ENCODE measurements around the gene RIPOR2.

GRCh38 chr6:24959319-24959718 lies 23.6 kb upstream of the RIPOR2 start:
- TF ChIP-seq POLR2A (IDR thresholded peaks at IDR 0.05) = no peak
- TF ChIP-seq, protein P1, sequence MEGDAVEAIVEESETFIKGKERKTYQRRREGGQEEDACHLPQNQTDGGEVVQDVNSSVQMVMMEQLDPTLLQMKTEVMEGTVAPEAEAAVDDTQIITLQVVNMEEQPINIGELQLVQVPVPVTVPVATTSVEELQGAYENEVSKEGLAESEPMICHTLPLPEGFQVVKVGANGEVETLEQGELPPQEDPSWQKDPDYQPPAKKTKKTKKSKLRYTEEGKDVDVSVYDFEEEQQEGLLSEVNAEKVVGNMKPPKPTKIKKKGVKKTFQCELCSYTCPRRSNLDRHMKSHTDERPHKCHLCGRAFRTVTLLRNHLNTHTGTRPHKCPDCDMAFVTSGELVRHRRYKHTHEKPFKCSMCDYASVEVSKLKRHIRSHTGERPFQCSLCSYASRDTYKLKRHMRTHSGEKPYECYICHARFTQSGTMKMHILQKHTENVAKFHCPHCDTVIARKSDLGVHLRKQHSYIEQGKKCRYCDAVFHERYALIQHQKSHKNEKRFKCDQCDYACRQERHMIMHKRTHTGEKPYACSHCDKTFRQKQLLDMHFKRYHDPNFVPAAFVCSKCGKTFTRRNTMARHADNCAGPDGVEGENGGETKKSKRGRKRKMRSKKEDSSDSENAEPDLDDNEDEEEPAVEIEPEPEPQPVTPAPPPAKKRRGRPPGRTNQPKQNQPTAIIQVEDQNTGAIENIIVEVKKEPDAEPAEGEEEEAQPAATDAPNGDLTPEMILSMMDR (IDR thresholded peaks at IDR 0.05) = no peak
- no peak for TF ChIP-seq EP300 (IDR thresholded peaks at IDR 0.05)

Data from tibial nerve (tissue), 4 donors.